ENCODE data around the gene NR6A1.

Gene NR6A1

GRCh38 chr9:124654431-124654830 lies 116.7 kb downstream of the NR6A1 start:
- Histone ChIP-seq H3K36me3 (ENCODE audit: insufficient read depth, low read length) (no peaks in the 10 kb centered on the region), H3K27me3 (ENCODE audit: insufficient read depth, low read length, poor library complexity, severe bottlenecking) (no peaks in the 10 kb centered on the region), H3K79me2 (ENCODE audit: insufficient read depth, low read length) (peaks cover 10% of the 10 kb centered on the region), H3K4me1 (ENCODE audit: insufficient read depth, low read length, poor library complexity, severe bottlenecking) (peaks cover 19% of the 10 kb centered on the region), H3K4me3 (ENCODE audit: low read length, poor library complexity, severe bottlenecking) (no peak overlapping the region), H2AFZ (ENCODE audit: low read length) (no peak overlapping the region), H3K9ac (ENCODE audit: low read depth, low read length, poor library complexity, severe bottlenecking) (no peak overlapping the region), H3K9me3 (ENCODE audit: insufficient read depth, low read depth, low read length) (no peaks in the 10 kb centered on the region), H3K9me2 (replicated peaks; ENCODE audit: low read depth, low read length) (no peaks in the 10 kb centered on the region), H4K20me1 (ENCODE audit: insufficient read depth, low read length, poor library complexity, severe bottlenecking) (no peaks in the 10 kb centered on the region), H3F3A (ENCODE audit: low read depth) (no peaks in the 10 kb centered on the region), H3K4me2 (ENCODE audit: low read depth, low read length, poor library complexity, severe bottlenecking) (no peak overlapping the region)
- no peak for TF ChIP-seq CTCF (conservative IDR thresholded peaks at IDR 0.05; ENCODE audit: low read length)
- TF ChIP-seq EZH2phosphoT487 (IDR thresholded peaks at IDR 0.05; ENCODE audit: borderline replicate concordance): no peak

GRCh38 chr9:124652615-124653393 lies 118.3 kb downstream of the NR6A1 start:
- Histone ChIP-seq H3F3A (ENCODE audit: low read depth) (no peaks in the 10 kb centered on the region), H3K4me3 (ENCODE audit: low read length, poor library complexity, severe bottlenecking) (no peak overlapping the region), H3K9me2 (replicated peaks; ENCODE audit: low read depth, low read length) (no peaks in the 10 kb centered on the region), H2AFZ (ENCODE audit: low read length) (no peak overlapping the region), H3K9me3 (ENCODE audit: insufficient read depth, low read depth, low read length) (no peaks in the 10 kb centered on the region), H3K9ac (ENCODE audit: low read depth, low read length, poor library complexity, severe bottlenecking) (no peak overlapping the region), H3K36me3 (ENCODE audit: insufficient read depth, low read length) (no peaks in the 10 kb centered on the region), H4K20me1 (ENCODE audit: insufficient read depth, low read length, poor library complexity, severe bottlenecking) (no peaks in the 10 kb centered on the region), H3K79me2 (ENCODE audit: insufficient read depth, low read length) (no peaks in the 10 kb centered on the region), H3K27me3 (ENCODE audit: insufficient read depth, low read length, poor library complexity, severe bottlenecking) (no peaks in the 10 kb centered on the region), H3K4me2 (ENCODE audit: low read depth, low read length, poor library complexity, severe bottlenecking) (no peak overlapping the region), H3K4me1 (ENCODE audit: insufficient read depth, low read length, poor library complexity, severe bottlenecking) (peaks cover 17% of the 10 kb centered on the region)
- TF ChIP-seq EZH2phosphoT487 (IDR thresholded peaks at IDR 0.05; ENCODE audit: borderline replicate concordance): no peak
- TF ChIP-seq CTCF (conservative IDR thresholded peaks at IDR 0.05; ENCODE audit: low read length): no peak

GRCh38 chr9:124652203-124652602 lies 118.9 kb downstream of the NR6A1 start:
- no peak overlapping the region for H3K9ac ChIP-seq (ENCODE audit: low read depth, low read length, poor library complexity, severe bottlenecking)
- H4K20me1 ChIP-seq (ENCODE audit: insufficient read depth, low read length, poor library complexity, severe bottlenecking): no peaks in the 10 kb centered on the region
- no peak overlapping the region for H3K4me3 ChIP-seq (ENCODE audit: low read length, poor library complexity, severe bottlenecking)
- TF ChIP-seq CTCF (conservative IDR thresholded peaks at IDR 0.05; ENCODE audit: low read length): no peak
- no peak for TF ChIP-seq EZH2phosphoT487 (IDR thresholded peaks at IDR 0.05; ENCODE audit: borderline replicate concordance)
- H3K4me1 ChIP-seq (ENCODE audit: insufficient read depth, low read length, poor library complexity, severe bottlenecking): peaks cover 11% of the 10 kb centered on the region
- H3K36me3 ChIP-seq (ENCODE audit: insufficient read depth, low read length): no peaks in the 10 kb centered on the region
- H3K9me3 ChIP-seq (ENCODE audit: insufficient read depth, low read depth, low read length): no peaks in the 10 kb centered on the region
- H3K9me2 ChIP-seq (replicated peaks; ENCODE audit: low read depth, low read length): no peaks in the 10 kb centered on the region
- H3K4me2 ChIP-seq (ENCODE audit: low read depth, low read length, poor library complexity, severe bottlenecking): no peak overlapping the region
- no peak overlapping the region for H2AFZ ChIP-seq (ENCODE audit: low read length)
- H3F3A ChIP-seq (ENCODE audit: low read depth): no peaks in the 10 kb centered on the region
- no peaks in the 10 kb centered on the region for H3K79me2 ChIP-seq (ENCODE audit: insufficient read depth, low read length)
- no peaks in the 10 kb centered on the region for H3K27me3 ChIP-seq (ENCODE audit: insufficient read depth, low read length, poor library complexity, severe bottlenecking)

Data from Loucy (cell line).